ENCODE data around the gene ARHGAP31. TPM values are rescaled to one million over a fixed set of nuclear protein-coding genes. Genes with fewer than 3 reads are reported as not detected.

ARHGAP31 gene
- total RNA-seq, 5 donors from 2014 or later (not counting 1 experiment from before 2014, with no cell fraction given) = 2.7 to 5.1 (median 3.4) TPM

DNA sequence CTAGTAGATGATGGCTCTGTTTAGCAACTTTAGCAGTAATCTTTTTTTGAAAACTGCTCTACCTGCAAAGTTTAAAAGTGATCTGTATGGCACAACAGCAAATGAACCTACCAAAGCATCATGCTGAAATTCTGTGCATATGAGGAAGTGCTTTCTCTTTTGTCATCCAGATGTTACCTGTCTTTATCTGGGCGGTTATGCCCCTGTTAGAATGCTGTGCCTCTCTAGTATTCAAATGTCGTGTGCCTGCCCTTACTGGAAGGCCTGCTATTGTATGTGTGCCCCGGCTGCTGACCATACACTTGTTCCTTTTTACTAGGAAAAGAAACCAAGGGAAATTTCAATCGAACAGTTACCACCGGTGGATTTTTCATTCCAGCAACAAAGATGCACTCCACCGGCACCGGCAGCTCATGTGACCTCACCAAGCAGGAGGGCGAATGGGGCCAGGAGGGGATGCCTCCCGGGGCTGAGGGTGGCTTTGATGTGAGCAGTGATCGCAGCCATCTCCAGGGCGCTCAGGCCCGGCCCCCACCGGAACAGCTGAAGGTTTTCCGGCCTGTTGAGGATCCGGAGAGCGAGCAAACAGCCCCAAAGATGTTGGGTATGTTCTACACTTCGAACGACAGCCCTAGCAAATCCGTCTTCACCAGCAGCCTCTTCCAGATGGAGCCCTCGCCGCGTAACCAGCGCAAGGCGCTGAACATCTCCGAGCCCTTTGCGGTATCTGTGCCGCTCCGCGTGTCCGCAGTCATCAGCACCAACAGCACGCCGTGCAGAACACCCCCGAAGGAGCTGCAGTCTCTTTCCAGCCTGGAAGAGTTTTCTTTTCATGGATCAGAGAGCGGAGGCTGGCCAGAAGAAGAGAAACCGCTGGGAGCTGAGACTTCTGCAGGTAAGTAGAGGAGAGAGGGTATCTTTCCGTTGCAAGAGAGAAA is 107.6 kb downstream of the ARHGAP31 start:
- H3K36me3 ChIP-seq (ENCODE audit: control insufficient read depth in 2 of 2, extremely low read depth in 1 of 2, insufficient read depth in 1 of 2, low read length in 1 of 2) = peaks cover 0 to 11% of the 10 kb centered on the region in 2 donors
- DNase-seq = no peak
- no peaks in the 10 kb centered on the region for H3K27me3 Mint-ChIP-seq
- H3K27ac Mint-ChIP-seq = no peak overlapping the region
- peaks cover 50% of the 10 kb centered on the region for H3K36me3 Mint-ChIP-seq
- POLR2A ChIA-PET = no interaction called here
- no peak overlapping the region for H3K4me3 ChIP-seq (ENCODE audit: control insufficient read depth in 1 of 2, extremely low read depth in 1 of 2, low read length in 1 of 2)
- no peaks in the 10 kb centered on the region for H3K4me1 Mint-ChIP-seq
- ATAC-seq (replicated peaks in 1 of 4) = no peak
- no peaks in the 10 kb centered on the region for H3K4me1 ChIP-seq (ENCODE audit: control insufficient read depth in 1 of 2, extremely low read depth in 1 of 2, insufficient read depth in 2 of 2, low read length in 2 of 2)
- H3K9me3 ChIP-seq = no peaks in the 10 kb centered on the region
- no peak overlapping the region for H3K27ac ChIP-seq (ENCODE audit: low read length)
- no peaks in the 10 kb centered on the region for H3K27me3 ChIP-seq (replicated peaks in 1 of 2; ENCODE audit: control insufficient read depth in 2 of 2, extremely low read depth in 1 of 2, insufficient read depth in 2 of 2, low read length in 1 of 2)
- no peak overlapping the region for H3K4me3 Mint-ChIP-seq
- CTCF ChIA-PET = no interaction called here
- no peaks in the 10 kb centered on the region for H3K9me3 Mint-ChIP-seq
- 95% methylated on average over 35 of the region's 36 CpGs for WGBS (ENCODE audit: insufficient coverage)

DNA sequence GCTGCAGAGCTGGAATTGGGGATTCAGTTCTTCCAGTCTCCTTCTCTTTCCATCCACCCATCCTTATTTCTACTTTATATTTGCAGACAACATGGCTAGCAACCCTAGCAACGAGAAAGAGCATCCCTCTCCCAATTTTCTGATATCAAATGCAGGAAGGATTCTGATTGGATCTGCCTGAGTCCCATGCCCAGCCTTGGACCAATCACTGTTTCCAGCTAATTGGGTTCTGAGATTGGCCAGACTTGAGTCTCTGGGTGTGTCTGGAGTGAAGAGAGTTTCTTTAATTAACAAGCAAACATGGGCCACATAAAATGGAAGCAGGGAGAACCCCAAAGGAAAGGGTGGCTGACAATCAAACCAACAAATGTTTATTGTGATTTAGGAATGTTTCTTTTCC is 108.6 kb downstream of the ARHGAP31 start:
- DNase-seq = no peak
- Histone ChIP-seq H3K27ac (ENCODE audit: low read length) (no peak overlapping the region), H3K4me1 (ENCODE audit: control insufficient read depth in 1 of 2, extremely low read depth in 1 of 2, insufficient read depth in 2 of 2, low read length in 2 of 2) (no peaks in the 10 kb centered on the region), H3K9me3 (no peaks in the 10 kb centered on the region), H3K27me3 (replicated peaks in 1 of 2; ENCODE audit: control insufficient read depth in 2 of 2, extremely low read depth in 1 of 2, insufficient read depth in 2 of 2, low read length in 1 of 2) (no peaks in the 10 kb centered on the region), H3K36me3 (ENCODE audit: control insufficient read depth in 2 of 2, extremely low read depth in 1 of 2, insufficient read depth in 1 of 2, low read length in 1 of 2) (peaks cover 0 to 11% of the 10 kb centered on the region in 2 donors), H3K4me3 (ENCODE audit: control insufficient read depth in 1 of 2, extremely low read depth in 1 of 2, low read length in 1 of 2) (no peak overlapping the region)
- no peak overlapping the region for H3K4me3 Mint-ChIP-seq
- no peaks in the 10 kb centered on the region for H3K4me1 Mint-ChIP-seq
- no peaks in the 10 kb centered on the region for H3K27me3 Mint-ChIP-seq
- CTCF ChIA-PET = interaction anchor here in 1 of 2 donors (0.6 kb wide), 1 partner anchor 526 kb away, joined by 3 read pairs; no protein-coding TSS in a partner anchor
- no peaks in the 10 kb centered on the region for H3K9me3 Mint-ChIP-seq
- ATAC-seq (replicated peaks in 1 of 4) = no peak
- WGBS (ENCODE audit: insufficient coverage) = no CpG with 5 or more reads among the region's 1 CpG
- POLR2A ChIA-PET = no interaction called here
- H3K36me3 Mint-ChIP-seq = peaks cover 49% of the 10 kb centered on the region
- H3K27ac Mint-ChIP-seq = no peak overlapping the region

DNA sequence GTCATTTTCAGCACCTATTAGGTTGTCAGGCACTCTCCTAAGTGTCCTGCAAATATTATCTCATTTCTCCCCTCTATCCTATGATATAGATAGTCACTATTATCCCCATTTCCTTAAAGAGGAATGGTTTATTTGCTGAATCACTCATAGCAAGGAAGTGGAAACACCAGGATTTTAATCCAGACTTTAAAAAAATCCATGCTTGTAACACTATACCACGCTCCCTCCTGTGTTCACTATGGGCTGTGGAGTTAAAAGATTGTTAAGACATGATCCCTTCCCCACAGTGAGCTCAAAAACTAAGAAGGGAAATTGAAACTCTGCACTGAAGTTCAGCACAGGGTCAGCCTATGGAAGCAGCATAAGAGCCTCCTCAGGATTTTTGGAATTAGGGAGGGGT is 109.0 kb downstream of the ARHGAP31 start:
- H3K4me1 Mint-ChIP-seq = no peaks in the 10 kb centered on the region
- no peak overlapping the region for H3K27ac Mint-ChIP-seq
- no CpG with 5 or more reads among the region's 1 CpG for whole genome bisulfite sequencing (ENCODE audit: insufficient coverage)

DNA sequence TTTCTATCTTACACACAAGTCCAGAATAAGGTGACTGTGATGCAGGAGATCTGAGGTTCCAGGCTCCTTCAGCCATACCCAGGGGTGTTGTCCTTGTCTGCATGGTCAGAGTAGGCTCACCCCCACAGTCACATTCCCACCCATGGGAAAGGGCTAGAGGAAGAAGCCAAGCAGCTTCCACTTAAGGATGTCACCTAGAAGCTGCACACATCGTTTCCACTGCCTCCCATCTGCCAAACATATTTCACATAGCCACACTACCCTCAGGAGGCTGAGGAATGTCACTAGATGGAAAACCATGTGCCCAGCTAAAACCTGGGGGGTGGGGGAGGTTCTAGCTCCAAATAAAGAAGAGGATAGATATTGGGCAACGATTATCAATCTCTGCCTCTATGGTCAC is 111.1 kb downstream of the ARHGAP31 start:
- DNase-seq (no peak), ATAC-seq (replicated peaks in 1 of 4) (no peak)
- Mint-ChIP-seq H3K36me3 (peaks cover 44% of the 10 kb centered on the region), H3K4me1 (no peaks in the 10 kb centered on the region), H3K27me3 (no peaks in the 10 kb centered on the region), H3K4me3 (no peak overlapping the region), H3K27ac (no peak overlapping the region), H3K9me3 (no peaks in the 10 kb centered on the region)
- ChIA-PET CTCF (no interaction called here), POLR2A (no interaction called here)
- H3K4me3 ChIP-seq (ENCODE audit: control insufficient read depth in 1 of 2, extremely low read depth in 1 of 2, low read length in 1 of 2) = no peak overlapping the region
- no CpG with 5 or more reads among the region's 2 CpGs for WGBS (ENCODE audit: insufficient coverage)
- H3K4me1 ChIP-seq (ENCODE audit: control insufficient read depth in 1 of 2, extremely low read depth in 1 of 2, insufficient read depth in 2 of 2, low read length in 2 of 2) = no peaks in the 10 kb centered on the region
- peaks cover 0 to 4% of the 10 kb centered on the region in 2 donors for H3K36me3 ChIP-seq (ENCODE audit: control insufficient read depth in 2 of 2, extremely low read depth in 1 of 2, insufficient read depth in 1 of 2, low read length in 1 of 2)
- no peaks in the 10 kb centered on the region for H3K27me3 ChIP-seq (replicated peaks in 1 of 2; ENCODE audit: control insufficient read depth in 2 of 2, extremely low read depth in 1 of 2, insufficient read depth in 2 of 2, low read length in 1 of 2)
- H3K9me3 ChIP-seq = no peaks in the 10 kb centered on the region
- no peak overlapping the region for H3K27ac ChIP-seq (ENCODE audit: low read length)

More for the DNA sequence above, 109.0 kb downstream of the ARHGAP31 start:
- ATAC-seq (replicated peaks in 1 of 4) = no peak
- no peak overlapping the region for H3K4me3 ChIP-seq (ENCODE audit: control insufficient read depth in 1 of 2, extremely low read depth in 1 of 2, low read length in 1 of 2)
- H3K27me3 ChIP-seq (replicated peaks in 1 of 2; ENCODE audit: control insufficient read depth in 2 of 2, extremely low read depth in 1 of 2, insufficient read depth in 2 of 2, low read length in 1 of 2) = no peaks in the 10 kb centered on the region
- no peaks in the 10 kb centered on the region for H3K4me1 ChIP-seq (ENCODE audit: control insufficient read depth in 1 of 2, extremely low read depth in 1 of 2, insufficient read depth in 2 of 2, low read length in 2 of 2)
- ChIA-PET CTCF (no interaction called here), POLR2A (no interaction called here)
- H3K9me3 ChIP-seq = no peaks in the 10 kb centered on the region
- H3K9me3 Mint-ChIP-seq = no peaks in the 10 kb centered on the region
- no peak overlapping the region for H3K27ac ChIP-seq (ENCODE audit: low read length)
- H3K36me3 ChIP-seq (ENCODE audit: control insufficient read depth in 2 of 2, extremely low read depth in 1 of 2, insufficient read depth in 1 of 2, low read length in 1 of 2) = peaks cover 0 to 11% of the 10 kb centered on the region in 2 donors
- H3K4me3 Mint-ChIP-seq = no peak overlapping the region
- peaks cover 49% of the 10 kb centered on the region for H3K36me3 Mint-ChIP-seq
- no peaks in the 10 kb centered on the region for H3K27me3 Mint-ChIP-seq
- no peak for DNase-seq

DNA sequence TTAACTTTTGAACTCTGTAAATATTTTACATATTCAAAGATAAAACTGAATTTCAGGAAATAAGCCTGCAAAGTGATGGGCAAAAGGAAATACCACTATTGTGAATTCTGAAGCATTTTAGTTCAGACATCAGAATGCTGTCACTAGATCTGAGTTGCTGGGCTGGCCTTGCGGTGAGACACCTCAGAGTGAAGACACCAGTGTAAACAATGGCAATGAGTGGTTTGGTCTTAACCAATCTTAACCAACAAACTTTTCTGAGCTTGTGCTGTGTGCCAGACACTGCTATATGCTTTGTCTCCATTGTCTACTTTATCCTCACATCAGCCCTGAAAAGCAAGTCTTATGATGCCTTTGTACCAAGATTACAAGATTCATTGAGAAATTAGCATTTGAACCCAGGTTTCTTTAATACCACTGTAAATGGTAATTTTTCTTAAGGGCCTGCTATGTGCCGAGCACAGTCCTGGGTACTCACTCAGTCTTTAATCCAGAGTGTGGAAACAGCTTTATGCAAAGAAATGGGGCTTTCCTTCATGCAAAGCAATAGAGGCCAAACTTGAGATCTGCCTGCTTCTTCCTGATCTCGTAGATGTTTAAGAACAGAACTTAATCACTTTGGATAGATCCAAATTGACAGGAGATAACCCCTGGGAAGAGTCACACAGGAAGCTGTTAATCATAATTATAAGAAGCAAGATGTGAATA is 114.2 kb downstream of the ARHGAP31 start:
- no peak for DNase-seq
- Mint-ChIP-seq H3K4me3 (no peak overlapping the region), H3K36me3 (peaks cover 40% of the 10 kb centered on the region), H3K4me1 (no peaks in the 10 kb centered on the region), H3K9me3 (no peaks in the 10 kb centered on the region), H3K27ac (no peak overlapping the region), H3K27me3 (no peaks in the 10 kb centered on the region)
- POLR2A ChIA-PET = no interaction called here
- 50% methylated on average over 1 of the region's 3 CpGs for WGBS (ENCODE audit: insufficient coverage)
- Histone ChIP-seq H3K36me3 (ENCODE audit: control insufficient read depth in 2 of 2, extremely low read depth in 1 of 2, insufficient read depth in 1 of 2, low read length in 1 of 2) (peaks cover 0 to 2% of the 10 kb centered on the region in 2 donors), H3K27ac (ENCODE audit: low read length) (no peak overlapping the region), H3K4me3 (ENCODE audit: control insufficient read depth in 1 of 2, extremely low read depth in 1 of 2, low read length in 1 of 2) (no peak overlapping the region), H3K4me1 (ENCODE audit: control insufficient read depth in 1 of 2, extremely low read depth in 1 of 2, insufficient read depth in 2 of 2, low read length in 2 of 2) (no peaks in the 10 kb centered on the region), H3K27me3 (replicated peaks in 1 of 2; ENCODE audit: control insufficient read depth in 2 of 2, extremely low read depth in 1 of 2, insufficient read depth in 2 of 2, low read length in 1 of 2) (no peaks in the 10 kb centered on the region), H3K9me3 (no peaks in the 10 kb centered on the region)
- CTCF ChIA-PET = no interaction called here
- no peak for ATAC-seq (replicated peaks in 1 of 4)

DNA sequence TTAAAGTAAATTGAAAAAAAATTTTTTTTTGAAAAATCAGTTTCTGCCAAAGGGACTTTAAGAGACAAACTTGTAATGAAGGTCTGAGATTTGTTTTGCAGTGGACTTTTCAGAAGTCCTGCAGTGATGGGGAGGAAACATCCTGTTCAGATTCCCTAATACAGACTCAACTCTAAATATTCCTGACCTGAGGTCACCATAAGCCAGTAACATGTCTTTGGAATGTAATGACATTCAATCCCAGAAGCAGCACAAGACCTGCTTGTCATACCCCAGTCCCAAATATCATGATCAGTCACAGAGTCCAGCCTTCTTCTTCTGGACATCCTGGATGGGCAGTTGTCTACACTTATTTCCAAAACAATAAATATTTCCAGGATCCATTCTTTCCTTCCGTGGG is 115.7 kb downstream of the ARHGAP31 start:
- Mint-ChIP-seq H3K4me3 (no peak overlapping the region), H3K27me3 (no peaks in the 10 kb centered on the region), H3K4me1 (no peaks in the 10 kb centered on the region), H3K9me3 (no peaks in the 10 kb centered on the region), H3K27ac (no peak overlapping the region), H3K36me3 (peaks cover 39% of the 10 kb centered on the region)
- no CpG with 5 or more reads among the region's 1 CpG for WGBS (ENCODE audit: insufficient coverage)
- H3K27ac ChIP-seq (ENCODE audit: low read length) = no peak overlapping the region
- DNase-seq (no peak), ATAC-seq (replicated peaks in 1 of 4) (no peak)
- CTCF ChIA-PET = no interaction called here
- no peaks in the 10 kb centered on the region for H3K9me3 ChIP-seq
- H3K4me3 ChIP-seq (ENCODE audit: control insufficient read depth in 1 of 2, extremely low read depth in 1 of 2, low read length in 1 of 2) = no peak overlapping the region
- H3K36me3 ChIP-seq (ENCODE audit: control insufficient read depth in 2 of 2, extremely low read depth in 1 of 2, insufficient read depth in 1 of 2, low read length in 1 of 2) = peaks cover 0 to 11% of the 10 kb centered on the region in 2 donors
- H3K27me3 ChIP-seq (replicated peaks in 1 of 2; ENCODE audit: control insufficient read depth in 2 of 2, extremely low read depth in 1 of 2, insufficient read depth in 2 of 2, low read length in 1 of 2) = no peaks in the 10 kb centered on the region
- POLR2A ChIA-PET = interaction anchor here in 1 of 2 donors (0.6 kb wide), 1 partner anchor 152 kb away, joined by 6 read pairs; no protein-coding TSS in a partner anchor
- H3K4me1 ChIP-seq (ENCODE audit: control insufficient read depth in 1 of 2, extremely low read depth in 1 of 2, insufficient read depth in 2 of 2, low read length in 2 of 2) = no peaks in the 10 kb centered on the region

Measured in T-cell (primary cell).